Measurements from ENCODE around the gene PHLDB1.

GRCh38 chr11:118662401-118663271 is 55.2 kb downstream of the PHLDB1 start:
- TF ChIP-seq ZBTB33 (IDR thresholded peaks at IDR 0.05) (no peak), CTCF (IDR thresholded peaks at IDR 0.05; ENCODE audit: low read depth, low read length, missing input control) (no peak), YY1 (IDR thresholded peaks at IDR 0.05) (no peak)
